ENCODE measurements around the gene FAM13C. TPM values are rescaled to one million over a fixed set of nuclear protein-coding genes. Genes with fewer than 3 reads are reported as not detected.

FAM13C gene
- total and polyA plus RNA-seq, 2 of the 4 experiments (the other 2 are of a cell fraction): 1.6 to 2.9 TPM

DNA sequence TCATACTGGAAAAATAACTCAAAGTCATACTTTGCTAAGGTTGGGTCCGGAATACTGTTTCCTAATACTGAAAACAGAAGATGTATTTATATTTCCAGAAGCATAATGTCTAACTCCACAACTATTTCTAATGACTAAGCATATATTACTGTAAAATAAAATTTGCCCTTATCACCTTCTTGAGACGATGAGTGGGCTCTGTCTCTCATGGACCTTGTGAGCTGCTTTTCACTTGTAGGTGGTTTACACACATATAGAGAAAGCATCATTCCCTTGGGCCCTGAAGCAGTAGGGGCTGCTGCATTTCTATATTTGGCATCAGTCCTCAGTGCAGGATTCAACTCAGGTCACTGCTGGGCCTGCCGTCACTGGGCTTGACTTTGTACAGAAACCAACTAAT is 10.7 kb upstream of the FAM13C start:
- peak overlapping the region; percentile 12; the same call in 1 of the 2 replicates for H3K4ac ChIP-seq (ENCODE audit: low read depth, low read length)
- no peaks in the 10 kb centered on the region for H3K27me3 ChIP-seq (ENCODE audit: control insufficient read depth, insufficient read depth, low read length)
- no peak overlapping the region; the same call in 1 of the 2 replicates for H3K9ac ChIP-seq (ENCODE audit: low read depth, low read length)
- H4K8ac ChIP-seq (ENCODE audit: low read depth in 2 of 2, low read length in 2 of 2): peak overlapping the region in 1 of 2 experiments; percentile 4; a peak in 1 of 4 replicates
- peak overlapping the region; percentile 42 for H3K18ac ChIP-seq (ENCODE audit: low read depth, low read length)
- BruUV-seq (replicated peaks): no TSS peak
- no CpG with 5 or more reads among the region's 3 CpGs for WGBS, 2 experiments (ENCODE audit: extremely low coverage in 2 of 2, insufficient read length in 1 of 2)
- POLR2A ChIA-PET (ENCODE audit: unreplicated experiment): no interaction called here
- no peak overlapping the region for H3K56ac ChIP-seq (ENCODE audit: extremely low read depth, insufficient read depth, low read length)
- peak overlapping the region; percentile 64 for H2BK5ac ChIP-seq (ENCODE audit: low read depth, low read length, poor library complexity, severe bottlenecking)
- no peaks in the 10 kb centered on the region for H3K79me1 ChIP-seq (ENCODE audit: low read depth in 1 of 2, low read length in 2 of 2)
- no peaks in the 10 kb centered on the region for H3K9me1 ChIP-seq (ENCODE audit: insufficient read depth, low read length)
- no peak overlapping the region for H3K4me3 ChIP-seq (ENCODE audit: insufficient read depth, low read depth, low read length)
- no peaks in the 10 kb centered on the region for H4K20me1 ChIP-seq (ENCODE audit: insufficient read depth, low read length)
- no peak overlapping the region for H2BK15ac ChIP-seq (ENCODE audit: low read depth, low read length)
- no peaks in the 10 kb centered on the region for H3K36me3 ChIP-seq (ENCODE audit: control insufficient read depth, insufficient read depth, low read length)
- peak overlapping the region; percentile 37 for H4K91ac ChIP-seq (ENCODE audit: insufficient read depth, low read depth, low read length)
- H4K5ac ChIP-seq (ENCODE audit: low read depth, low read length): peak overlapping the region; percentile 95
- CTCF ChIA-PET: interaction anchor here (0.6 kb wide), 1 partner anchor 31 kb away, joined by 3 read pairs; no protein-coding TSS in a partner anchor
- peak overlapping the region; percentile 69 for H3K4me2 ChIP-seq (ENCODE audit: low read depth, low read length)
- TF ChIP-seq NFE2L2 (IDR thresholded peaks at IDR 0.05; ENCODE audit: low read depth, low read length) (peak; percentile 84), MAZ (IDR thresholded peaks at IDR 0.05; ENCODE audit: borderline replicate concordance, low read depth, low read length) (no peak), MXI1 (IDR thresholded peaks at IDR 0.05; ENCODE audit: borderline replicate concordance, low read depth, low read length) (no peak), MAFK (IDR thresholded peaks at IDR 0.05; ENCODE audit: low read depth, low read length) (peak; percentile 77)
- DNase-seq (peak; percentile 77), ATAC-seq (ENCODE audit: low read depth) (peak; percentile 77)
- H2BK20ac ChIP-seq (ENCODE audit: low read depth, low read length): peak overlapping the region; percentile 80
- peak overlapping the region; percentile 64; the same call in 1 of the 2 replicates for H2BK120ac ChIP-seq (ENCODE audit: low read depth, low read length)
- H3K14ac ChIP-seq (replicated peaks; ENCODE audit: low read depth, low read length): peak overlapping the region; percentile 17; the same call in 1 of the 2 replicates
- no peaks in the 10 kb centered on the region for H3K9me3 ChIP-seq (ENCODE audit: control insufficient read depth, insufficient read depth, low read length)
- intact Hi-C loops (cut with micrococcal nuclease): no loop called here
- H3K27ac ChIP-seq (ENCODE audit: insufficient read depth, low read length): peak overlapping the region; percentile 14; the same call in 1 of the 2 replicates
- H2AK5ac ChIP-seq (ENCODE audit: low read depth, low read length): no peak overlapping the region
- H2AFZ ChIP-seq (replicated peaks; ENCODE audit: low read length, poor library complexity): peak overlapping the region; percentile 9
- H3K23ac ChIP-seq (ENCODE audit: low read depth, low read length): no peak overlapping the region; the same call in 1 of the 2 replicates
- dilution Hi-C loops (cut with HindIII; ENCODE audit: low sequenced_read_pairs, unreplicated experiment): no loop called here
- no peak overlapping the region for H2AK9ac ChIP-seq (replicated peaks; ENCODE audit: low read depth, low read length, poor library complexity)
- in situ Hi-C loops (cut with MboI; ENCODE audit: low sequenced_read_pairs): no loop called here
- peaks cover 4% of the 10 kb centered on the region for H3K4me1 ChIP-seq (ENCODE audit: control insufficient read depth, insufficient read depth, low read length)
